H9 (cell line): ENCODE data around the gene FUT4. TPM values are rescaled to one million over a fixed set of nuclear protein-coding genes. Genes with fewer than 3 reads are reported as not detected.

Source experiments
- DNase-seq: peaks from one replicate; pipeline ENCODE4 v3.0.0-alpha.2; 2017
- H2AFZ ChIP-seq: one replicate; pipeline ENCODE4 v1.6.1; 2013; ENCODE audit warnings: mild to moderate bottlenecking, low read length, control low read depth, moderate library complexity
- H2AK5ac ChIP-seq: 2 replicates; pipeline ENCODE4 v1.6.1; 2013; ENCODE audit warnings: low read length, control low read depth, mixed read lengths; ENCODE audit not compliant: insufficient read length
- H2BK120ac ChIP-seq: one replicate; pipeline ENCODE4 v1.6.1; 2013; ENCODE audit warnings: low read depth, mild to moderate bottlenecking, low read length, control low read depth, inconsistent platforms; ENCODE audit not compliant: poor library complexity, severe bottlenecking
- H2BK12ac ChIP-seq: 2 replicates; pipeline ENCODE4 v1.6.1; 2013; ENCODE audit warnings: low read length, control low read depth, mixed read lengths, low read depth; ENCODE audit not compliant: insufficient read length
- H2BK15ac ChIP-seq: 2 replicates; pipeline ENCODE4 v1.6.1; 2013; ENCODE audit warnings: low read depth, low read length, control low read depth
- H2BK20ac ChIP-seq: one replicate; pipeline ENCODE4 v1.6.1; 2013; ENCODE audit warnings: low read depth, mild to moderate bottlenecking, low read length, control low read depth, inconsistent platforms; ENCODE audit not compliant: poor library complexity, severe bottlenecking
- H2BK5ac ChIP-seq: 2 replicates; pipeline ENCODE4 v1.6.1; 2013; ENCODE audit warnings: low read length, control low read depth, mixed read lengths; ENCODE audit not compliant: insufficient read length
- H3K14ac ChIP-seq: 2 replicates; pipeline ENCODE4 v1.6.1; 2013; ENCODE audit warnings: low read length, control low read depth; ENCODE audit not compliant: insufficient read depth
- H3K18ac ChIP-seq: 2 replicates; pipeline ENCODE4 v1.6.1; 2013; ENCODE audit warnings: low read depth, mild to moderate bottlenecking, mixed read lengths, low read length, control low read depth; ENCODE audit not compliant: insufficient read length
- H3K23ac ChIP-seq: 2 replicates; pipeline ENCODE4 v1.6.1; 2013; ENCODE audit warnings: low read length, control low read depth, mixed read lengths, low read depth; ENCODE audit not compliant: insufficient read length
- H3K23me2 ChIP-seq: 2 replicates; pipeline ENCODE4 v1.6.1; 2013; ENCODE audit warnings: low read depth, mild to moderate bottlenecking, mixed read lengths, low read length, control low read depth; ENCODE audit not compliant: insufficient read length, poor library complexity, severe bottlenecking
- H3K27ac ChIP-seq: 2 replicates; pipeline ENCODE4 v1.5.1; 2013; ENCODE audit warnings: low read length, control low read depth, mixed read lengths, low read depth; ENCODE audit not compliant: insufficient read length
- H3K27me3 ChIP-seq: 2 replicates; pipeline ENCODE4 v1.6.1; 2013; ENCODE audit warnings: low read length, control low read depth, inconsistent platforms; ENCODE audit not compliant: insufficient read depth
- H3K4ac ChIP-seq: 2 replicates; pipeline ENCODE4 v1.6.1; 2013; ENCODE audit warnings: low read depth, mild to moderate bottlenecking, control low read depth, inconsistent platforms, low read length, moderate library complexity
- H3K4me1 ChIP-seq: 2 replicates; pipeline ENCODE4 v1.6.1; 2013; ENCODE audit warnings: low read length, control low read depth, inconsistent platforms; ENCODE audit not compliant: insufficient read depth
- H3K4me2 ChIP-seq: 2 replicates; pipeline ENCODE4 v1.6.1; 2013; ENCODE audit warnings: low read length, control low read depth, mixed read lengths; ENCODE audit not compliant: insufficient read length, insufficient read depth
- H3K56ac ChIP-seq: 2 replicates; pipeline ENCODE4 v1.6.1; 2013; ENCODE audit warnings: low read depth, mild to moderate bottlenecking, mixed read lengths, low read length, control low read depth; ENCODE audit not compliant: insufficient read length
- H3K79me1 ChIP-seq: 2 replicates; pipeline ENCODE4 v1.6.1; 2013; ENCODE audit warnings: low read depth, mild to moderate bottlenecking, moderate library complexity, low read length, control low read depth, inconsistent platforms; ENCODE audit not compliant: insufficient read depth, poor library complexity, severe bottlenecking
- H3K79me2 ChIP-seq: 2 replicates; pipeline ENCODE4 v1.6.1; 2013; ENCODE audit warnings: low read length, control low read depth, inconsistent platforms; ENCODE audit not compliant: insufficient read depth
- H3K9ac ChIP-seq: 2 replicates; pipeline ENCODE4 v1.6.1; 2013; ENCODE audit warnings: low read length, control low read depth, mixed read lengths; ENCODE audit not compliant: insufficient read length; ENCODE audit errors: extremely low read depth
- H3K9me3 ChIP-seq: one replicate; pipeline ENCODE4 v1.6.1; 2013; ENCODE audit warnings: low read depth, low read length, inconsistent platforms; ENCODE audit not compliant: control insufficient read depth
- H3T11ph ChIP-seq: one replicate; pipeline ENCODE4 v1.6.1; 2013; ENCODE audit warnings: mild to moderate bottlenecking, low read length, control low read depth, inconsistent platforms
- H4K20me1 ChIP-seq: one replicate; pipeline ENCODE4 v1.6.1; 2013; ENCODE audit not compliant: control insufficient read depth, insufficient read length, insufficient read depth
- H4K5ac ChIP-seq: 2 replicates; pipeline ENCODE4 v1.6.1; 2013; ENCODE audit warnings: low read depth, mild to moderate bottlenecking, mixed read lengths, low read length, control low read depth; ENCODE audit not compliant: insufficient read length
- H4K8ac ChIP-seq: replicated peaks from 2 replicates; pipeline ENCODE4 v1.6.1; 2013; ENCODE audit warnings: low read length, control low read depth, mixed read lengths, low read depth; ENCODE audit not compliant: insufficient read length
- H4K91ac ChIP-seq: 2 replicates; pipeline ENCODE4 v1.6.1; 2013; ENCODE audit warnings: low read depth, mild to moderate bottlenecking, moderate library complexity, mixed read lengths, low read length, control low read depth; ENCODE audit not compliant: insufficient read length
- H3K27ac Mint-ChIP-seq, 3 experiments: 2 replicates in 2 of 3; 3 replicates in 1 of 3; pipeline ENCODE4 v1.8.0; 2020 to 2021; ENCODE audit warnings: mixed read lengths in 3 of 3, mild to moderate bottlenecking in 1 of 3, moderate library complexity in 1 of 3
- H3K27me3 Mint-ChIP-seq: 2 replicates; pipeline ENCODE4 v1.8.0; 2021; ENCODE audit warnings: low read depth, mild to moderate bottlenecking, moderate library complexity, mixed read lengths
- H3K36me3 Mint-ChIP-seq, 3 experiments: 2 replicates in 2 of 3; 3 replicates in 1 of 3; pipeline ENCODE4 v1.8.0; 2020 to 2021; ENCODE audit warnings: low read depth in 3 of 3, mixed read lengths in 3 of 3; ENCODE audit not compliant: insufficient read depth in 1 of 3
- H3K4me1 Mint-ChIP-seq, 2 experiments: 2 replicates each; pipeline ENCODE4 v1.8.0; 2020; ENCODE audit warnings: mixed read lengths in 2 of 2
- H3K4me3 Mint-ChIP-seq, 2 experiments: 2 replicates in 1 of 2; 3 replicates in 1 of 2; pipeline ENCODE4 v1.8.0; 2020 to 2021; ENCODE audit warnings: mild to moderate bottlenecking in 2 of 2, mixed read lengths in 2 of 2, moderate library complexity in 1 of 2
- H3K9me3 Mint-ChIP-seq, 2 experiments: 2 replicates in 1 of 2; 3 replicates in 1 of 2; pipeline ENCODE4 v1.8.0; 2020; ENCODE audit warnings: mild to moderate bottlenecking in 2 of 2, mixed read lengths in 2 of 2, moderate library complexity in 1 of 2
- WGBS: extraction: QIAGEN DNeasy Blood & Tissue Kit; methylation state at CpG from one replicate; pipeline ENCODE4 v1.1.7; 2013; ENCODE audit warnings: missing lambda C conversion rate, low lambda C conversion rate, mixed read lengths; ENCODE audit not compliant: insufficient read length; ENCODE audit errors: extremely low coverage; 5-methylcytosine and 5-hydroxymethylcytosine counted together
- total RNA-seq: library from RNA; stranded (reverse); gene quantifications from 2 replicates; pipeline ENCODE4 v1.2.1, GENCODE V29; 2021
- TF ChIP-seq, protein P1 (sequence below): fragments of 200-600 bp; sonication (generic); conservative IDR thresholded peaks from 3 replicates; pipeline ENCODE4 v1.8.0; 2021; ENCODE audit warnings: antibody characterized with exemption, mild to moderate bottlenecking

The FUT4 gene
- total RNA-seq, 1 experiment from 2014 or later, result 5.3 TPM

GRCh38 chr11:94595076-94595475 is 51.4 kb downstream of the FUT4 start:
- no peak overlapping the region for H3K23ac ChIP-seq
- peaks cover 6% of the 10 kb centered on the region for H3K9me3 ChIP-seq
- no peaks in the 10 kb centered on the region for H3K4me1 Mint-ChIP-seq
- peaks cover 4% of the 10 kb centered on the region; the same call in 1 of the 2 replicates for H3K27me3 Mint-ChIP-seq
- H3K4me2 ChIP-seq, result no peak overlapping the region
- no peak overlapping the region for H2AFZ ChIP-seq
- H3K4me1 ChIP-seq, result no peaks in the 10 kb centered on the region
- H3K9me3 Mint-ChIP-seq, result peaks cover 4 to 6% of the 10 kb centered on the region in 2 experiments; a peak in 3 of 5 replicates
- no peak overlapping the region for H2BK5ac ChIP-seq
- no peak overlapping the region for H3K4ac ChIP-seq
- H3K79me2 ChIP-seq, result no peaks in the 10 kb centered on the region
- H3K4me3 Mint-ChIP-seq, result no peak overlapping the region
- H3K27ac Mint-ChIP-seq, result no peak overlapping the region
- no peak for DNase-seq
- no peak overlapping the region for H2AK5ac ChIP-seq
- no peak overlapping the region for H4K5ac ChIP-seq
- H2BK20ac ChIP-seq, result no peak overlapping the region
- H3K79me1 ChIP-seq, result no peaks in the 10 kb centered on the region
- H3K36me3 Mint-ChIP-seq, result peaks cover 0 to 2% (median under 1%) of the 10 kb centered on the region in 3 experiments; a peak in 3 of 7 replicates
- H3K14ac ChIP-seq, result no peak overlapping the region
- H3T11ph ChIP-seq, result no peak overlapping the region
- no peak overlapping the region for H4K91ac ChIP-seq
- H4K8ac ChIP-seq, result no peak overlapping the region
- no peak overlapping the region for H3K56ac ChIP-seq
- H3K18ac ChIP-seq, result no peak overlapping the region
- no peak overlapping the region for H3K9ac ChIP-seq
- H3K23me2 ChIP-seq, result no peaks in the 10 kb centered on the region
- TF ChIP-seq, protein P1, sequence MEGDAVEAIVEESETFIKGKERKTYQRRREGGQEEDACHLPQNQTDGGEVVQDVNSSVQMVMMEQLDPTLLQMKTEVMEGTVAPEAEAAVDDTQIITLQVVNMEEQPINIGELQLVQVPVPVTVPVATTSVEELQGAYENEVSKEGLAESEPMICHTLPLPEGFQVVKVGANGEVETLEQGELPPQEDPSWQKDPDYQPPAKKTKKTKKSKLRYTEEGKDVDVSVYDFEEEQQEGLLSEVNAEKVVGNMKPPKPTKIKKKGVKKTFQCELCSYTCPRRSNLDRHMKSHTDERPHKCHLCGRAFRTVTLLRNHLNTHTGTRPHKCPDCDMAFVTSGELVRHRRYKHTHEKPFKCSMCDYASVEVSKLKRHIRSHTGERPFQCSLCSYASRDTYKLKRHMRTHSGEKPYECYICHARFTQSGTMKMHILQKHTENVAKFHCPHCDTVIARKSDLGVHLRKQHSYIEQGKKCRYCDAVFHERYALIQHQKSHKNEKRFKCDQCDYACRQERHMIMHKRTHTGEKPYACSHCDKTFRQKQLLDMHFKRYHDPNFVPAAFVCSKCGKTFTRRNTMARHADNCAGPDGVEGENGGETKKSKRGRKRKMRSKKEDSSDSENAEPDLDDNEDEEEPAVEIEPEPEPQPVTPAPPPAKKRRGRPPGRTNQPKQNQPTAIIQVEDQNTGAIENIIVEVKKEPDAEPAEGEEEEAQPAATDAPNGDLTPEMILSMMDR, result no peak
- H2BK12ac ChIP-seq, result no peak overlapping the region
- H3K27me3 ChIP-seq, result no peaks in the 10 kb centered on the region
- no peak overlapping the region for H2BK15ac ChIP-seq
- H4K20me1 ChIP-seq, result no peaks in the 10 kb centered on the region
- no peak overlapping the region for H3K27ac ChIP-seq
- H2BK120ac ChIP-seq, result no peak overlapping the region
- WGBS, result no CpG with 5 or more reads among the region's 6 CpGs
